Measurements from ENCODE around the gene ST6GALNAC6. TPM values are rescaled to one million over a fixed set of nuclear protein-coding genes. Genes with fewer than 3 reads are reported as not detected.
A peak's percentile ranks its signal among the peaks of the same experiment; 100 is the strongest.

ST6GALNAC6 gene
- total and polyA plus RNA-seq, 2 of the 4 experiments (the other 2 are of a cell fraction) = 35.7 to 48.6 TPM

DNA sequence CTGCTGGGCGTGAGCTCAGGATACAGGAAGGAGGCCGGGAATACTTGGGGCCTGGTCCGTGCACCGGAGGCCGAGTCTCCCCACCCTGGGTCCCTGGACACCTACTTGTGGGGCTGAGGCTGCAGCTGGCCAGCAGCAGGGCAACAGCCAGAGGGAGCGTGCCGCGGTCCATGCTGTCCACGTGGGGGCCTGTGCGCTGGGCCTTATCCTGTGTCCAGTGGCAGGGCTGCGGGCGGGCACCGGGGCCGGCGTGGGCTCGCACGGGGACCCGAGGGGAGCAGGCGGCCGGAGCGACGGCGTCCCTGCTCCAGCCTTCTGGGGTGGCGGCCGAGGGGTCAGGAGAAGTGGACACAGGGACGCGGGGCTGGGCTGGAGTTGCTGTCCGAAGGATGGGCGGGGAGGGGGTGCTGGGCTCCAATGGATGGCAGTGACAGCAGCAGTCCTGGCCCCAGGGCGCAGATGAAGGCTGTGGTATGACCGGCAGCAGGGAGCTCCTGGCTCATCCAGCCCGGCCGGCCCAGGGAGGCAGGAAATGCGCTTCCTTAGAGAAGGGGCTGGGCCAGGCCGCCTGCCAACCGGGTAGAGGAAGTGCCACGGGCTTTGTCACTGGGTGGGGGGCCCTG is 45.1 kb downstream of the ST6GALNAC6 start, which contains the start of gene ENG:
Gene ENG, minus strand, starts transcription at position 475 of the 623 bp plus-strand sequence. Its CDS starts 303 bp downstream, at position 172.
- BruUV-seq (replicated peaks) = no TSS peak
- CTCF ChIA-PET = interaction anchor here (1.5 kb wide), 1 partner anchor 119 kb away, joined by 4 read pairs; the partner anchor contains the start of gene TOR2A

More for the DNA sequence above, 45.1 kb downstream of the ST6GALNAC6 start, which contains the start of gene ENG:
- H3K9me3 ChIP-seq (ENCODE audit: control insufficient read depth, insufficient read depth, low read length) = peaks cover 7% of the 10 kb centered on the region
- peak within 1 kb of the TSS; percentile 89 for H3K56ac ChIP-seq (ENCODE audit: extremely low read depth, insufficient read depth, low read length)
- H2AK9ac ChIP-seq (replicated peaks; ENCODE audit: low read depth, low read length, poor library complexity) = peak within 1 kb of the TSS; percentile 99
- ATAC-seq (ENCODE audit: low read depth) (peak; percentile 87), DNase-seq (peak; percentile 59)
- peak within 1 kb of the TSS; percentile 81 for H3K4ac ChIP-seq (ENCODE audit: low read depth, low read length)
- peak within 1 kb of the TSS; percentile 91 for H2AFZ ChIP-seq (replicated peaks; ENCODE audit: low read length, poor library complexity)
- peak within 1 kb of the TSS; percentile 80 for H3K9ac ChIP-seq (ENCODE audit: low read depth, low read length)
- H3K27me3 ChIP-seq (ENCODE audit: control insufficient read depth, insufficient read depth, low read length) = no peaks in the 10 kb centered on the region
- H3K9me1 ChIP-seq (ENCODE audit: insufficient read depth, low read length) = peaks cover 12% of the 10 kb centered on the region
- H3K36me3 ChIP-seq (ENCODE audit: control insufficient read depth, insufficient read depth, low read length) = peaks cover 17% of the 10 kb centered on the region
- H3K14ac ChIP-seq (replicated peaks; ENCODE audit: low read depth, low read length) = peak within 1 kb of the TSS; percentile 93
- H4K8ac ChIP-seq (ENCODE audit: low read depth in 2 of 2, low read length in 2 of 2) = peak within 1 kb of the TSS; percentile 92 to 95
- H4K5ac ChIP-seq (ENCODE audit: low read depth, low read length) = peak within 1 kb of the TSS; percentile 85
- H3K4me2 ChIP-seq (ENCODE audit: low read depth, low read length) = peak within 1 kb of the TSS; percentile 83
- peak within 1 kb of the TSS; percentile 44 for H3K18ac ChIP-seq (ENCODE audit: low read depth, low read length)
- intact Hi-C loops (cut with micrococcal nuclease) = loop anchor here (5.0 kb wide), 1 partner anchor 52 kb away; the partner anchor contains the start of gene FPGS
- H2BK20ac ChIP-seq (ENCODE audit: low read depth, low read length) = peak within 1 kb of the TSS; percentile 64
- in situ Hi-C loops (cut with MboI; ENCODE audit: low sequenced_read_pairs) = no loop called here
- peak within 1 kb of the TSS; percentile 87 for H3K27ac ChIP-seq (ENCODE audit: insufficient read depth, low read length)
- H3K23ac ChIP-seq (ENCODE audit: low read depth, low read length) = peak within 1 kb of the TSS; percentile 93
- H2BK15ac ChIP-seq (ENCODE audit: low read depth, low read length) = peak within 1 kb of the TSS; percentile 79; the same call in 1 of the 3 replicates
- H4K20me1 ChIP-seq (ENCODE audit: insufficient read depth, low read length) = 0 out of 2 replicates have a peak, but pooled peaks cover 3% of the 10 kb centered on the region
- WGBS, 2 experiments (ENCODE audit: extremely low coverage in 2 of 2, insufficient read length in 1 of 2) = 3% methylated on average over 23 of the region's 37 CpGs; no CpG with 5 or more reads in 1 of the 2 experiments
- TF ChIP-seq ELK1 (IDR thresholded peaks at IDR 0.05; ENCODE audit: borderline replicate concordance, low read depth, low read length) (no peak), USF2 (IDR thresholded peaks at IDR 0.05; ENCODE audit: low read depth, low read length) (peak; percentile 56; the same call in 1 of the 2 replicates), MXI1 (IDR thresholded peaks at IDR 0.05; ENCODE audit: borderline replicate concordance, low read depth, low read length) (peak; percentile 97)
- TF ChIP-seq, protein P1, sequence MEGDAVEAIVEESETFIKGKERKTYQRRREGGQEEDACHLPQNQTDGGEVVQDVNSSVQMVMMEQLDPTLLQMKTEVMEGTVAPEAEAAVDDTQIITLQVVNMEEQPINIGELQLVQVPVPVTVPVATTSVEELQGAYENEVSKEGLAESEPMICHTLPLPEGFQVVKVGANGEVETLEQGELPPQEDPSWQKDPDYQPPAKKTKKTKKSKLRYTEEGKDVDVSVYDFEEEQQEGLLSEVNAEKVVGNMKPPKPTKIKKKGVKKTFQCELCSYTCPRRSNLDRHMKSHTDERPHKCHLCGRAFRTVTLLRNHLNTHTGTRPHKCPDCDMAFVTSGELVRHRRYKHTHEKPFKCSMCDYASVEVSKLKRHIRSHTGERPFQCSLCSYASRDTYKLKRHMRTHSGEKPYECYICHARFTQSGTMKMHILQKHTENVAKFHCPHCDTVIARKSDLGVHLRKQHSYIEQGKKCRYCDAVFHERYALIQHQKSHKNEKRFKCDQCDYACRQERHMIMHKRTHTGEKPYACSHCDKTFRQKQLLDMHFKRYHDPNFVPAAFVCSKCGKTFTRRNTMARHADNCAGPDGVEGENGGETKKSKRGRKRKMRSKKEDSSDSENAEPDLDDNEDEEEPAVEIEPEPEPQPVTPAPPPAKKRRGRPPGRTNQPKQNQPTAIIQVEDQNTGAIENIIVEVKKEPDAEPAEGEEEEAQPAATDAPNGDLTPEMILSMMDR (conservative IDR thresholded peaks at IDR 0.05; ENCODE audit: low read depth, low read length) = peak; percentile 31; the same call in 1 of the 2 replicates
- H2AK5ac ChIP-seq (ENCODE audit: low read depth, low read length) = peak within 1 kb of the TSS; percentile 95
- H3K4me3 ChIP-seq (ENCODE audit: insufficient read depth, low read depth, low read length) = peak within 1 kb of the TSS; percentile 56
- dilution Hi-C loops (cut with HindIII; ENCODE audit: low sequenced_read_pairs, unreplicated experiment) = no loop called here
- H4K91ac ChIP-seq (ENCODE audit: insufficient read depth, low read depth, low read length) = peak within 1 kb of the TSS; percentile 94
- POLR2A ChIA-PET (ENCODE audit: unreplicated experiment) = interaction anchor here (0.6 to 1.6 kb wide), 2 partner anchors 16 to 403 kb away, joined by 3 to 6 read pairs; partner anchors contain the start of gene RPL12
- peaks cover 12 to 46% of the 10 kb centered on the region in 2 experiments; a peak in 3 of 4 replicates for H3K79me1 ChIP-seq (ENCODE audit: low read depth in 1 of 2, low read length in 2 of 2)
- peak within 1 kb of the TSS; percentile 86 for H2BK120ac ChIP-seq (ENCODE audit: low read depth, low read length)
- H2BK5ac ChIP-seq (ENCODE audit: low read depth, low read length, poor library complexity, severe bottlenecking) = peak within 1 kb of the TSS; percentile 66
- peaks cover 11% of the 10 kb centered on the region for H3K4me1 ChIP-seq (ENCODE audit: control insufficient read depth, insufficient read depth, low read length)

Measured in IMR-90 (cell line).